Measurements from ENCODE around the gene SERPINI1. TPM values are rescaled to one million over a fixed set of nuclear protein-coding genes. Genes with fewer than 3 reads are reported as not detected.

Gene SERPINI1
- polyA plus RNA-seq, 1 experiment: 0.91 TPM

DNA sequence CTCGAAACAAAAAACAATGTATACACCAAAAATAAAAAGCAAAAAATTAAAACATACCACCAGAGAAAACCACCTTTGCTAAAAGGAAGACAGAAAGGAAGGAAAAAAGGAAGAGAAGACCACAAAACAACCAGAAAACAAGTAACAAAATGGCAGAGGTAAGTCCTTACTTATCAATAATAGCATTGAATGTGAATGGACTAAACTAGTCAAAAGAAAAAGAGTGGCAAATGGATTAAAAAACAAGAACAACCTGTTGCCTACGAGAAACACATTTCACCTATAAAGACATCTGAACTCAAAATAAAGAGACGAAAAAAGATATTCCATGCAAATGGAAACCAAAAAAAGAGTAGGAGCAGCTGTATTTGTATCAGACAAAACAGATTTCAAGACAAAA, 23.1 kb upstream of the SERPINI1 start:
- ChIA-PET CTCF (interaction anchor here (1.0 kb wide), 1 partner anchor 29 kb away, joined by 3 read pairs; no protein-coding TSS in a partner anchor), POLR2A (no interaction called here)
- TF ChIP-seq, protein P1, sequence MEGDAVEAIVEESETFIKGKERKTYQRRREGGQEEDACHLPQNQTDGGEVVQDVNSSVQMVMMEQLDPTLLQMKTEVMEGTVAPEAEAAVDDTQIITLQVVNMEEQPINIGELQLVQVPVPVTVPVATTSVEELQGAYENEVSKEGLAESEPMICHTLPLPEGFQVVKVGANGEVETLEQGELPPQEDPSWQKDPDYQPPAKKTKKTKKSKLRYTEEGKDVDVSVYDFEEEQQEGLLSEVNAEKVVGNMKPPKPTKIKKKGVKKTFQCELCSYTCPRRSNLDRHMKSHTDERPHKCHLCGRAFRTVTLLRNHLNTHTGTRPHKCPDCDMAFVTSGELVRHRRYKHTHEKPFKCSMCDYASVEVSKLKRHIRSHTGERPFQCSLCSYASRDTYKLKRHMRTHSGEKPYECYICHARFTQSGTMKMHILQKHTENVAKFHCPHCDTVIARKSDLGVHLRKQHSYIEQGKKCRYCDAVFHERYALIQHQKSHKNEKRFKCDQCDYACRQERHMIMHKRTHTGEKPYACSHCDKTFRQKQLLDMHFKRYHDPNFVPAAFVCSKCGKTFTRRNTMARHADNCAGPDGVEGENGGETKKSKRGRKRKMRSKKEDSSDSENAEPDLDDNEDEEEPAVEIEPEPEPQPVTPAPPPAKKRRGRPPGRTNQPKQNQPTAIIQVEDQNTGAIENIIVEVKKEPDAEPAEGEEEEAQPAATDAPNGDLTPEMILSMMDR (IDR thresholded peaks at IDR 0.05; ENCODE audit: insufficient read depth, low read depth, low read length): no peak

DNA sequence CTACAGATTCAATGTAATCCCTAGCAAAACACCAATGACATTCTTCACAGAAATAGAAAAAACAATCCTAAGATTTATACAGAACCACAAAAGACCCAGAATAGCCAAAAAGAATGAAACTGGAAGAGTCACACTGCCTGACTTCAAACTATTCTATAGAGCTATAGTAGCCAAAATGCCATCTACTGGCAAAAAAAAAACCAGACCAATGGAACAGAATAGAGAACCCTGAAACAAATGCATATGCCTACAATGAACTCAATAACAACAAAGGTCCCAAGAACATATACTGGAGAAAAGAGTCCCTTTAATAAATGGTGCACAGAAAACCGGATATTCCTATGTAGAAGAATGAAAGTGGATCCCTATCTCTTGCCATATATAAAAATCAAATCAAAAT, 20.6 kb upstream of the SERPINI1 start:
- CTCF ChIA-PET: no interaction called here
- Histone ChIP-seq H3K36me3 (ENCODE audit: control insufficient read depth, insufficient read depth, low read length) (peaks cover 8% of the 10 kb centered on the region), H3K4me3 (ENCODE audit: low read depth, low read length) (no peak overlapping the region), H3K27me3 (ENCODE audit: control insufficient read depth, insufficient read depth, low read length) (no peaks in the 10 kb centered on the region)
- no peak for DNase-seq (ENCODE audit: low read depth)
- TF ChIP-seq, protein P1 (IDR thresholded peaks at IDR 0.05; ENCODE audit: insufficient read depth, low read depth, low read length): no peak
- POLR2A ChIA-PET: no interaction called here

More for the DNA sequence above, 23.1 kb upstream of the SERPINI1 start:
- Histone ChIP-seq H3K27me3 (ENCODE audit: control insufficient read depth, insufficient read depth, low read length) (no peaks in the 10 kb centered on the region), H3K36me3 (ENCODE audit: control insufficient read depth, insufficient read depth, low read length) (peaks cover 10% of the 10 kb centered on the region), H3K4me3 (ENCODE audit: low read depth, low read length) (no peak overlapping the region)
- no peak for DNase-seq (ENCODE audit: low read depth)

- Histone ChIP-seq H3K36me3 (ENCODE audit: control insufficient read depth, insufficient read depth, low read length) (peaks cover 6% of the 10 kb centered on the region), H3K4me3 (ENCODE audit: low read depth, low read length) (no peak overlapping the region), H3K27me3 (ENCODE audit: control insufficient read depth, insufficient read depth, low read length) (no peaks in the 10 kb centered on the region)
- ChIA-PET POLR2A (no interaction called here), CTCF (interaction anchor here (1.2 kb wide), 1 partner anchor 27 kb away, joined by 5 read pairs; no protein-coding TSS in a partner anchor)
- TF ChIP-seq, protein P1 (IDR thresholded peaks at IDR 0.05; ENCODE audit: insufficient read depth, low read depth, low read length): no peak
- DNase-seq (ENCODE audit: low read depth): no peak
Observed at GRCh38 chr3:167716920-167717319, 18.6 kb upstream of the SERPINI1 start.

GRCh38 chr3:167718582-167718981, 16.9 kb upstream of the SERPINI1 start:
- CTCF ChIA-PET: interaction anchor here (1.0 kb wide), 1 partner anchor 10 kb away, joined by 3 read pairs; no protein-coding TSS in a partner anchor
- no peaks in the 10 kb centered on the region for H3K27me3 ChIP-seq (ENCODE audit: control insufficient read depth, insufficient read depth, low read length)
- no peak for DNase-seq (ENCODE audit: low read depth)
- TF ChIP-seq, protein P1 (IDR thresholded peaks at IDR 0.05; ENCODE audit: insufficient read depth, low read depth, low read length): no peak
- H3K36me3 ChIP-seq (ENCODE audit: control insufficient read depth, insufficient read depth, low read length): peaks cover 6% of the 10 kb centered on the region
- no peak overlapping the region for H3K4me3 ChIP-seq (ENCODE audit: low read depth, low read length)
- POLR2A ChIA-PET: no interaction called here

- TF ChIP-seq, protein P1 (IDR thresholded peaks at IDR 0.05; ENCODE audit: insufficient read depth, low read depth, low read length): no peak
- peaks cover 6% of the 10 kb centered on the region for H3K36me3 ChIP-seq (ENCODE audit: control insufficient read depth, insufficient read depth, low read length)
- no peak overlapping the region for H3K4me3 ChIP-seq (ENCODE audit: low read depth, low read length)
- POLR2A ChIA-PET: no interaction called here
- no peak for DNase-seq (ENCODE audit: low read depth)
- CTCF ChIA-PET: no interaction called here
- no peaks in the 10 kb centered on the region for H3K27me3 ChIP-seq (ENCODE audit: control insufficient read depth, insufficient read depth, low read length)
Observed at GRCh38 chr3:167723025-167723512, 12.5 kb upstream of the SERPINI1 start.
